Dedifferentiated amniotic fluid mesenchymal stem cell (primary cell): ENCODE results near the gene PPARG.
"Not testable (repeated sequence)": the region's sequence is repeated elsewhere in the genome, so short reads cannot be mapped to it uniquely, and the experiment has no call there.

Source experiments
- DNase-seq: peaks from one replicate; pipeline ENCODE4 v3.0.0-alpha.2; 2016; ENCODE audit errors: extremely low spot score

Gene PPARG

DNA sequence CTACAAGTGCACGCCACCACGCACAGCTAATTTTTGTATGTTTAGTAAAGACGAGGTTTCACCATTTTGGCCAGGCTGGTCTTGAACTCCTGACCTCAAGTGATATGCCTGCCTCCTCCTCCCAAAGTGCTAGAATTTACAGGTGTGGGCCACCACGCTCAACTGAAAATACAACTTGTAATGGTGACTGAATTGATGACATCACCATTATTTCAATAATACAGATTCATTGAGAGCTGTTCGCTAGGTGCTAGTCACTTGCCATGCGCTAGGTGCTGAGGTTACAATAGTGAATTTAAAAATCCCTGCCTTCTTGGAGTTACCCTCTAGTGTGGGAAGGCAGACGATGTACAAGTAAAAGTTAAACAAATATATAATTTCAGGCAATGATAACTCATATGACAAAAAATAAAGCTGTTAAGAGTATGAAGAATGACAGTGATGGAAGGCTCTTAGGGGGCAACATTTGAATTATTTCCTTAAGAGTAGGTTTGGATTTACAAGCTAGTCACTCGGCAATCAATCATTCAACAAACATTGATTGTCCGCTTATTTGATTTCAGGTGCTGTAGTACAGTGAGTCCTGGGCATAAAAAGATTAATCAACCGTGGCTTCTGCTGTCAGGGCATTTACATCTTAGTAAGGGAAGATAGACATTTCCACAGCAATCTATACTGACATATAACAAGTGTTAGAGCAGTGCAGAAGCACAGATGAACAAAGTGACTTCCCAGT lies 9.1 kb upstream of the PPARG start:
- DNase-seq, result no peak

DNA sequence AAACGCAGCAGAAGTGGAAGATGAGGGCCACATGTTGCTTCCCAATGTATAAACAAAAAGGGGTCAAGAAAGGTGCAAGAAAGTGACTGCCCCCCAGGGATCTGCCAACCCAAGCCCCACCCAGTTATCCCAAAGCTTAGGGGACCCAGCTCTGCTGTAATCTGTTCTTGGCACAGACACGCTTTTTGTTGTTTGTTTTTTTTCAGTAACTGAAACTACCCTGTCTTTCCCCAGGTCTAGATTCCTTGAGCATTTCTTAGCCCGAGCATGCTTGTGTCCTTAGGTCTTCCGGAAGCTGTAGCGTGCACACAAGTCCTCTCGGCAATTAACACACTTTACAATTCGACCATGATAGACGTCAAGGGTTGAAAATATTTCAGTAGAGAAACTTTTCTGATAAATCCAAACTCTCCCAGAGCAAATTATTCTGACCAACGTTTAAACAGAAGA lies 8.5 kb upstream of the PPARG start:
- DNase-seq, result no peak

DNA sequence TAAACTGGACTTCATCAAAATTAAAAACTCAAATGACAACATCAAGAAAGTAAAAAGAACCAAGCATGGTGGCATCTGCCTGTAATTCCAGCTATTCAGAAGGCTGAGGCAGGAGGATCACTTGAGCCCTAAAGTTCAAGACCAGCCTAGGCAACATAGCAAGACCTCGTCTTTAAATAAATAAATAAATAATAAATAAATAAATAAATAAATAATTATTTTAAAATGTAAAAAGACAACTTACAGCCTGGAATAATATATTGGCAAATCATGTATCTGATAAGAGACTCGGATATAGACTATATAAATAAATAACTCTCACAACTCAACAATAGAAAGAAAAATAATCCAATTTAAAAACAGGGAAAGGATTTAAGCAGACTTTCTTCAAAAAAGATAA lies 4.3 kb upstream of the PPARG start:
- DNase-seq, result no peak

DNA sequence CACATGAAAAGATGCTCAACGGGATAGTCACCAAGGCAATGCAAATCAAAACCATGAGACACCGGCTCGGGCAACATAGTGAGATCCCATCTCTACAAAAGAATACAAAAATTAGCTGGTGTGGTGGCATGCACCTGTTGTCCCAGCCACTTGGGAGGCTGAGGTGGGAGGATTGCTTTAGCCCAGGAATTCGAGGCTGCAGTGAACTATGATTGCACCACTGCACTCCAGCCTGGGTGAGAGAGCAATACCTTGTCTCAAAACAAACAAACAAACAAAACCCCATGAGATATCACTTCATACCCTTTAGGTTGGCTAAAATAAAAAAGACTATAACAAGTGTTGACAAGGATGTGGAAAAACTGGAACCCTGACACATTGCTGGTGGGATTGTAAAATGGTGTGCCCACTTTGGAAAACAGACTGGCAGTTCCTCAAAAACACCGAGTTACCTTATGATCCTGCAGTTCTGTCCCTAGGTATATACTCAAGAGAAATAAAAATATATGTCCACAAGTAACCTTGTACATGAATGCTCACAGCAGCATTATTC lies 3.8 kb upstream of the PPARG start:
- no peak for DNase-seq

DNA sequence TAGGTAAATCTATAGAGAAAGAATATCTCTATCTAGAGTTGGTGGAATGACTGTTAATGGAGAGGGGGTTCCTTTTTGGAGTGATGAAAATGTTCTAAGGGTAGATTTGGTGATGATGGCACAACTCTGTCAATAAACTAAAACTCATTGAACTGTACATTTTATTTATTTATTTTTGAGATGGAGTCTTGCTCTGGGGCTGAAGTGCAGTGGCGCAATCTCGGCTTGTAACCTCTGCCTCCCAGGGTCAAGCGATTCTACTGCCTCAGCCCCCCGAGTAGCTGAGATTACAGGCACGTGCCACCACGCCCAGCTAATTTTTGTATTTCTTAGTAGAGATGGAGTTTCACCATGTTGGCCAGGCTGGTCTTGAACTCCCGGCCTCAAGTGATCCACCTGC lies 3.1 kb upstream of the PPARG start:
- not testable (repeated sequence) for DNase-seq

DNA sequence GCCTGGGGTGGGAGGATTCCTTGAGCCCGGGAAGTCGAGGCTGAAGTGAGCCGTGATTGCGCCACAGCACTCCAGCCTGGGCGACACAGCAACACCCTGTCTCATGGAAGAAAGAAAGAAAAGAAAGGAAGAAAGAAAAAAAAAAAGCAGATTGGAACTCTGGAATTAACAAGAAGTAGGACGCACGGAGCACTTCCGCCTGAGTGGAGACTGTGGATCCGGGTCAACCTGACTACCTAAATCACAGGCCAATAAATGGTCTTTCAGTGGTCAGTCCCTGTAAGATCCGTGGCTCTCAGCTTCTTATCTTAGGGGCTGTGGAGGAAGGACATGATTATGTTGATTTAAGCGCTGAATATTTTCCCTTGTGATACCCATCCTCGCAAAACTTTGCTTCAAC lies 2.4 kb upstream of the PPARG start:
- DNase-seq, result no peak

DNA sequence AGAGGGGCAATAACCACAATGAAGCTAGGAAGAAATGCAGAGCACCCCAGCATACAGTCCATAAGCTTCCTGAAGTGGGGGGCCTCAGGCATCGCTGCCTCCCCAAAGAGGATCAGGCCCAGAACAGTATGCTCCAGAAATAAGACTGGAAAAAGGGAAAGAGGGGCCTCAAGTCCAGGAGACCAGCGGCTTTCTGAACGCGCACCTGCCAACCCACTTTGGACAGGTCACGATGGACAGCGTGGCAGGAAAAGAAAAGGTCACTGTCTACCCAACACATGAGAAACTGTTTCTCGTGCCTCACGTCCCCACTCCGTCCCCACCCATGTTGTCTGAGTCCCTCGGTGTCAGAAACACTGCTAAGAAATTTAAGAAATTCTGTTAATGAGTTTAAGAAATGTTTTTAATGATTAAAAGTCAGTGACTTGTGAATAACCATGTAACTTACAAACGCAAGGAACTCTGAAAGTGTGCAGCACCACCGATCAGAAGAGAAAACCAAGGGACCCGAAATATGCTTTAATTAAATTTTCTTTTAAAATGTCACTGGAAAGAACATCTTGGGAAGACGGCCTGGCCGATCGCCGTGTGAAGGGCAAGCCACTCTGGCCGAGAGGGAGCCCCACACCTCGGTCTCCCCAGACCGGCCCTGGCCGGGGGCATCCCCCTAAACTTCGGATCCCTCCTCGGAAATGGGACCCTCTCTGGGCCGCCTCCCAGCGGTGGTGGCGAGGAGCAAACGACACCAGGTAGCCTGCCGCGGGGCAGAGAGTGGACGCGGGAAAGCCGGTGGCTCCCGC lies 1.7 kb upstream of the PPARG start:
- DNase-seq, result no peak

DNA sequence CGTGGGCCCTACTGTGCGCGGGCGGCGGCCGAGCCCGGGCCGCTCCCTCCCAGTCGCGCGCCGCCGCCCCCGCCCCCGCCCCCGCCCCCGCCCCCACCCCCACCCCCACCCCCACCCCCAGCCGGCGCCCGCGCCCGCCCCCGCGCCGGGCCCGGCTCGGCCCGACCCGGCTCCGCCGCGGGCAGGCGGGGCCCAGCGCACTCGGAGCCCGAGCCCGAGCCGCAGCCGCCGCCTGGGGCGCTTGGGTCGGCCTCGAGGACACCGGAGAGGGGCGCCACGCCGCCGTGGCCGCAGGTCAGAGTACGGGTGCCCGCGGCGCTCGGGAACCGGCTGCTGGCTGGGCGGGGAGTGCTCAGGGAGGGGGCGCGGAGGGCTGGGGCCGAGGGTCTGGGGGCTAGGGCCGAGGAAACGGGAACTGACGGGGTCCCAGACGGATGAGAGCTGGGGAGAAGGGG lies 1.1 kb upstream of the PPARG start:
- DNase-seq, result no peak

DNA sequence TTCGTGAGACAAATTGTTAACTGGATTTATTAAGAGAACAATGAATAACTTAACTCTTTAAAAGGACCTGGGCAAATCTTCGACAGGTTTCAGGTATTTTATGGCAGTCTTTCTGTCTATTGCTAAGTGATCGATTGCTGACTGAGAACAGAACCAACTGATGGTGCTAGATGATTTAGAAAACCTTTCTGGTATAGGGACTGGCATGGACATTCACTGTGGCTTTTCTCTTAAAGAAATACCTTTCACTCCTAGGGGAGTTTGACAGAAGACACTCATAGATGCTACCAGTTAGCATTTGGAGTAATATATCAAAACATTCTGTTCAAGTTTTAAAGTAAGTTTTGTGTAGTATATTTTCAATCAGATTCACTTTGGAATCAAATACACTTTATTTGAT lies 654 bp downstream of the PPARG start:
- DNase-seq, result no peak

DNA sequence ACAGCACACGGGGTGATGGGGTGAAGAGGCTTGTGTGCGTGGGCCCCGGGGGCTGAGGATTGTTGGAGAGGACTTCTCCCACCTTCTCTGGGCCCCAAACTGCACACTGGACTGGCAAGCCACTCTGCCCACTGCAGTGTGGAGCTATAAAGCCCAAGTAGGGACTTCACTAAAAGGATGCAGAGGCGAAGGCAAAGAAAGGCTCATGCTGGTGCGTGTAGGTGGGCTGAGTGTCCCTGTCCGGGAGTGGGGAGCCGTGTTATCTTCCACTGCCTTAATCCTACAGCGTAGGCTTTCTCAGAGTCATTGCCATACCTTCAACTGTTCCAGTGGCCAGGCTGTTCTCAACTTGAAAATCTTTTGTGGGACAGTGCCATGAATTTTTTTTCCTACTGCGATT lies 3.9 kb downstream of the PPARG start:
- DNase-seq, result no peak

DNA sequence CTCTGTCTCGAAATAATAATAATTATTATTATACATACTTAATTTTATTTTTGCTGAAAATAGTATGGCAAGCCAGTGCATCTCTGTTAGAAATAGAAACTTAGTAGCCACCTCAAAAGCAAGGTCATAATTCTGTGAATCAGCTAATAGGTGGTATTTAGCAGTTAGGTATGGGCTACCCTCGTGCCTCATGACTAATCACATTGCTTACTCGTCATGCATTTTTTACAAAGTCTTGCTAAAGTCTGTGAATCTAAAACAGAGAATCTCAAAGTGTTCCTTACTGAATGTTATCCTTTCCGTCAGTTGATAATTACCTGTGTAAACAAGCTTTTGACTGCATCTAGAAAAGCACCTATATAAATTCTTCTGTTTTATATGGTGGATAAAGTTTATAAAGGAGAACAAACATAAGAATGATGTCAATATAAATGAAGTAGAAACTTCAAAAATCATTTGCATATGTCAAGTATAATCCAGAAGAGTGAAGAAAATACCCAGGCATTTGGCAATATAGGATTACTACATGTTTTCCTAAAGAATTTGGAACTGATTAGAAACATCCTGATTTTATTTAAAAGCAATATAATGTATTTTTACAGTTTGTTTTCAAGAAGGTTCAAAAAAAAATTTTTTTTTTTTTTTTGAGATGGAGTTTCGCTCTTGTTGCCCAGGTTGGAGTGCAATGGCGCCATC lies 6.2 kb downstream of the PPARG start:
- DNase-seq, result peak; percentile 52

DNA sequence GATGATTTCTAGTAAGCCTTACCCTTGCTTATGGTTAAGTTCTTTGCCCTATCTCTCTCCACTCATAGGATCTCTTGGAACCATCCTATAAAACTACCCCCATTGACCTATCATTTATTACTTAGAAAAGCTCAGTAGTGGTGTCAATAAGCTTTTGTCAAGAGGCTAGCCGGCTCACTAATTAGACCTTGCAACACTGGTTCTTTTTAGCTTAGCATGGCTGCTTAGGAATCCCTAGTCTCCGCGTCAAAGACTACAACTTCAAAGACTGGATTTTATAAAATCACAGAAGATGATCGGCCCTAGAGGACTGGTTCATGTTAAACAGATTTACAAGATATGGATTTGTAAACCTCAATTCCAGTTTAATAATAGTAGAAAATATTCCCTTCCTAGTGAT lies 7.6 kb downstream of the PPARG start:
- DNase-seq, result no peak

DNA sequence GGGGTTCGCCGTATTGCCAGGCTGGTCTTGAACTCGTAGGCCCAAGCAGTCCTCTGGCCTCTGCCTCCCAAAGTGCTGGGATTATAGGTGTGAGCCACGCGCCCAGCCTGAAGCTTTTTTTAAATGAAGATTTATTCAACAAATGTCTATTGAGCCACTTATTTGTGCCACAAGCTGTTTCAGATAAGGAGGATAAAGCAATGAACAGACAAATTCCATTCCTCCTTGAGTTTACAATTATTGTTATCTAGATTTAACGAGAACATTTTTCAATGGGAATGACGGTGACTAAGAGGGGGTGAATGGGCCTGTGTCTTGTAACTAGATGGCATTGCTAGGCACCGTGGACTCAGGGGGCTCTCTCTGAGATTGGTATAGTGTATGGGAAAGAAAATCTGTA lies 10.2 kb downstream of the PPARG start:
- DNase-seq, result no peak

DNA sequence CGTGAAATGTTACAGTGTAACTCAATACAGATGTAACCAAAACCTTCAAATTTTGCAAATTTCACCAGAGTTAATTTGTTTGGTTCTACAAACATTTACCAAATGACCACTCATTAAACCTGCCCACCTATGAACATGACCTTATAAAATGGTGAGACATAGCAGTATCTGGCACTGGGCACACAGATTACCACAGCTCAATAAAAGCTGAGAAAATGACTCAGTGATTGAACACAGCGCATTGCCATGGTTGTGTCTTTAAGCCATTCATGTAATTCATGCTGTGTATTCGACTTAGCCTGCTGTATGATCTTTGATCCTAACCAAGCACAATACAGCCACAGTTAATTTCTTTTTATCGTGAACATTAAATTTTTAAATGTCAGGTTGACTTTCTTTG lies 11.3 kb downstream of the PPARG start:
- DNase-seq, result no peak

DNA sequence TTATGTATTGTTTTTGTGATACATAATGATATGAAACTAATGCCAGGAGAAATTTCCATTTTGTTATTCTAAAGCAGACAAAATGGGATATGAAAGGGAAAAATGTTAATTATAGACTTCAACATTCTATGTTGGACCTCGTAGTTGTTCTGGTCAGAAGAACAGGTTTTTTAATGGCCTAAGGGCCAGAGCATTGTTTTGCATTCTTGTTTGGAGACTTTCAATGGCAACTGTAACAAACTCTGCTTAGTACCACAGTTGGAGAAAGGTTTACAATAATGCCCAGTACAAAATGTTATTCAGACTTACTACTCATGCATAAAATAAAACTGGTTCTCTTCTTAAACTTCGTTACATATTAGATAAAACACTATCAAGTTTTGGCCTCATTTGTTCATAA lies 12.2 kb downstream of the PPARG start:
- no peak for DNase-seq

DNA sequence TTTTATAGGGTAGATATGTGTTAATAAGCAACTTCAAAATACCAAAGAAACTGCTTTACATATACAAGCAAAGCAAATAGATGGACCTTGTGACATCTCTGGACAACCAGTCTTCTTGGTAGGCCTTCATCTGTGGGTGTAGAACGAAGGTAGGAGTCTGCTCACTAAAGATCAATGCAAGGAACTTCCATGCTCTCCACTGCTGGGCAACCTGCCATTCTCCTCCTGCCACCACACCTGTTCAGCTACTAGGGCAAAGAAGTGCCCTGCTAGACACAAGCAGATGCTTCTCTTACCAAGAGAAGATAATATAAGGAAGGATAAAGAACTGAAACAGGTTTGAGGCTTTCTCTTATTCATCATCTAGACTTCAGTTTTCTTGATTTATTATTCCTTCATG lies 12.6 kb downstream of the PPARG start:
- DNase-seq, result no peak

DNA sequence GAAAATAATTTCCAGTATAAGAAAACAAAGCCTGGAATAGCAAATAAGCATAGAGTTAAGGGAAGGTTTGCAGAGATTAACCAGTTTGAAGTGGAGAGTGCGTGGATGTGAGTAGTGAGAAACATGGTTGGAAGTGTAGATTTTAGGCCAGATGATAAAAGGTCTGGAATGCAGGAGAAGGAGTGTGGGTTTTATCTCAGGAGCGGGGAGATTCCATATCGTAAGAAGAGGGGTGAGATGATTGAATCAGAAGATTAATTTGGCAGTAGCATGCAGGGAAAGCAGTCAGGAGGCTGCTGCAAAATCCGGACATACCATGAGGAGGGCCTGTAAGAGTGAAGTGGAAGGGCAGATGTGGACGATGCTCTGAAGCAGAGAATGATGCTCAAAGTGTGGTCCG lies 13.7 kb downstream of the PPARG start:
- DNase-seq, result no peak

DNA sequence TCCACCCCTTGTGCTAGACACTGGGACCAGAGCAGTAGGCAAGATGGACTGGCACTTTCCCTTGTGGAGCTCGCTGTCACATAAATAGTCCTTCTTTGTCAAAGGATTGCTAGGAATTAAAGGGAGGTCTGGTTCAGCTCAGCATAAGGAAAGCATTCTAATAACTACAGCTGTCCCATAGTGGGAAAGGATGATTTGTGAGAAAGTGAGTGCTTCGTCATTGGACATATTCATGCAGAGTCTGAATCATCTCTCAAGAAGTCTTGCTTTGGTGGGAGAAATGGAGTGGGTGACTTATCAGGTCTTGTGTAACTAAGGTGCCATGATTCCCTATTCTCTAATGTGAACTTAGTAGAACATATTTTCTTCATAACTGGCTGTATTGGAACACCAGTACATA lies 14.7 kb downstream of the PPARG start:
- DNase-seq, result peak; percentile 30

DNA sequence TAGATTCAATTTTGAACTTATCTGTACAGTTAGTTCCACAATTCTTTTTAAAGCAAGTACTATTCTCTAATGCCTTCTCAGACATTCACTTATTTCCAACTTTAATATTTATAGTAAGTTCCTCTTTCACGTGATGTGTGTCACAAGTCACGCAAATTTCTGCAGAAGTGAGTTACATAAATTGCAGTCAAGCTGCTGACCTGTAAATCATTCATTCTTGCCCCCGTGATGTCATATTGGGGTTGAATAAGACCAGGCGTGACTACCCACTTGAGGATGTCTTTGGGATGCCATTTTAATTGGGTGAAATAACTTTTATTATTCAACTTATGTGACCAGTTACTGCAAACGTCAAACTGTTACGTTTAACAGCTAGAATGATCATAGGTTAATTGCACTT lies 15.1 kb downstream of the PPARG start:
- no peak for DNase-seq

DNA sequence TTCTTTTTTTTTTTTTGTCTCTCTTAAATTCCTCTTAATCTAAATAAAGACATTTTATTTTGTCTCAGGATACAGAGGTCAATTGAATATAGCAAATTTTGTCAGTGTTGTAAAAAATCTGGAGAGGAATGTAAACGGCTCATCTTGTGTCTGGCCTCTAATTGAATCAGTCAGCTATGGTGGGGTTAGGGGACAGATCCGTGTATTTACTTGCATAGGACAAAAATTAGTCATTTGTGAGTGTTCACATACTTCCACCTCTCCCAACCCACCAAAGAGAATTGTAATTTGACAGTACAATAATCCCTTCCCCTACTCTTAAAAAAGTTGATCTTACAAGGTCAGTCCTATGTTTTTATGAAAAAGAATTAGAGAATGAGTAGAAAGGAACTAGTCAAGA lies 18.3 kb downstream of the PPARG start:
- DNase-seq, result no peak

DNA sequence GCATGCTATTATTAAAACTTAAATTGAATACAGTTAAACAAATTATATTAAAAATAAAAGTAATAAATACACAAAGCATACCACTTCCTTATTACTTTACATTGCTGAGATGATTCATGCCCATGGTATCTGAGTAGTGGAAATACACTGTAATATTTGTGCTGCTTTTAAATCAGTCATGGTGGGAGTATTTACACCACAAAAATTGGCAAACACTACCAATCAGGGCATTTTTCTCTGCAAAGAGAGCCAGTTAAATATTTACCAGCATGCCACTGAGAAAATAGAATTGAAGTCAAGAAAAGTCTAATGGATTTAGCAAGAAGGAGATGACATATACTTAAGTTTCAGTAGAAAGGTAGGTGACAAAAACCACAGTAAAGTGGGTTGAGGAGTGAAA lies 19.6 kb downstream of the PPARG start:
- DNase-seq, result peak; percentile 58

DNA sequence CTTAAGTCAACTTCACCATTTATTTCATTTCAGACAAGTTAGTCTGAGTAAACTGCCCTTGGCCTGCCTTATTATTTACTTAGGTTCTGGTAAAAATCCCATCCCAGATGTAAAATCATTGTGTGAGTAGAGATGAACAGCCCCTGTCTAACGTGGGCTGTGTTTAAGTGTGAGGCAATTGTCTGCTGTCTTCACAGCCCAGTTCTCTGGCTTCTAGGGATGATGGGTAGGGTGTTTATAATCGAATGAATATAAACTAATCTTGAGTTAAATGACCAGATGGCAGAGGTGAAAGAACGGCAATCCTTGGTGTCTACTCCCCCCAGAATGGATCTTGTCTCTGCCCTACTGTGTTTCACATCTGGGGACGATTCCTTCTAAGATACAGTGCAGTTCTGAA lies 20.8 kb downstream of the PPARG start:
- DNase-seq, result no peak
